Measurements from ENCODE around the gene THSD7B. TPM values are rescaled to one million over a fixed set of nuclear protein-coding genes. Genes with fewer than 3 reads are reported as not detected.

Gene THSD7B
- total RNA-seq, 1 donor from 2014 or later: 0.22 TPM

DNA sequence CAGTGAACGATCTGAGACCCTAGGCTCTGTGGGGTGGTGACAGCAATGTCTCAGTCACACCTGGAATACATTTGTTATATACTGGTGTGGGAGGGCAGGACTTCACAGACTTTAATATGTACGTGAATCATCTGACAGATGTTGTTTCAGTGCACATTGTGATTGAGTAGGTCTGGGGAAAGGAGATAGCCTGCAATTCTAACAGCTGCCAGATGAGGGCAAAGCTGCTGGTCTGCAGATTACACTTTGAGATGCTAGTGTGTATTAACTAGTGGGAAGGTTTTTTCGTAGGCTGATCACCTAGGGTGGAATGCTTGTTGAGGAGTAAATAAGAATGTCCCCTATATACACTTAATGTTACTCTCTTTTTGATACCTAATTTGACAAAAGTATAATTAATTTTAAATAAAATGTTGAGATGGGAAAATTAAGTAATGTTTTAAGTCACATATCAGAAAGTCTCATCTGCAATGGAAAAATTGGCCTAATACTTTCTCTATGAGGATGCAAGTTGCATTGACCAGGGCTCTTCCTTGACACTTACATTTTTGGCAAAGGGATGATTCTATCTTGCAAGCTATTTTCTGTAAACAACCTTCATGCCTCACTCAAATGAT, 702.0 kb downstream of the THSD7B start:
- H3K4me1 Mint-ChIP-seq: no peaks in the 10 kb centered on the region
- DNase-seq (ENCODE audit: low spot score in 2 of 2, unreplicated experiment in 2 of 2): peak in 1 of 2 experiments; percentile 47
- no peak overlapping the region for H3K27ac Mint-ChIP-seq
- H3K36me3 Mint-ChIP-seq: no peaks in the 10 kb centered on the region
- no peaks in the 10 kb centered on the region for H3K27me3 Mint-ChIP-seq (ENCODE audit: low read depth)
- TF ChIP-seq, protein P1, sequence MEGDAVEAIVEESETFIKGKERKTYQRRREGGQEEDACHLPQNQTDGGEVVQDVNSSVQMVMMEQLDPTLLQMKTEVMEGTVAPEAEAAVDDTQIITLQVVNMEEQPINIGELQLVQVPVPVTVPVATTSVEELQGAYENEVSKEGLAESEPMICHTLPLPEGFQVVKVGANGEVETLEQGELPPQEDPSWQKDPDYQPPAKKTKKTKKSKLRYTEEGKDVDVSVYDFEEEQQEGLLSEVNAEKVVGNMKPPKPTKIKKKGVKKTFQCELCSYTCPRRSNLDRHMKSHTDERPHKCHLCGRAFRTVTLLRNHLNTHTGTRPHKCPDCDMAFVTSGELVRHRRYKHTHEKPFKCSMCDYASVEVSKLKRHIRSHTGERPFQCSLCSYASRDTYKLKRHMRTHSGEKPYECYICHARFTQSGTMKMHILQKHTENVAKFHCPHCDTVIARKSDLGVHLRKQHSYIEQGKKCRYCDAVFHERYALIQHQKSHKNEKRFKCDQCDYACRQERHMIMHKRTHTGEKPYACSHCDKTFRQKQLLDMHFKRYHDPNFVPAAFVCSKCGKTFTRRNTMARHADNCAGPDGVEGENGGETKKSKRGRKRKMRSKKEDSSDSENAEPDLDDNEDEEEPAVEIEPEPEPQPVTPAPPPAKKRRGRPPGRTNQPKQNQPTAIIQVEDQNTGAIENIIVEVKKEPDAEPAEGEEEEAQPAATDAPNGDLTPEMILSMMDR (IDR thresholded peaks at IDR 0.05; ENCODE audit: unreplicated experiment): peak; percentile 58
- no peaks in the 10 kb centered on the region for H3K9me3 Mint-ChIP-seq
- no peak overlapping the region for H3K4me3 Mint-ChIP-seq

DNA sequence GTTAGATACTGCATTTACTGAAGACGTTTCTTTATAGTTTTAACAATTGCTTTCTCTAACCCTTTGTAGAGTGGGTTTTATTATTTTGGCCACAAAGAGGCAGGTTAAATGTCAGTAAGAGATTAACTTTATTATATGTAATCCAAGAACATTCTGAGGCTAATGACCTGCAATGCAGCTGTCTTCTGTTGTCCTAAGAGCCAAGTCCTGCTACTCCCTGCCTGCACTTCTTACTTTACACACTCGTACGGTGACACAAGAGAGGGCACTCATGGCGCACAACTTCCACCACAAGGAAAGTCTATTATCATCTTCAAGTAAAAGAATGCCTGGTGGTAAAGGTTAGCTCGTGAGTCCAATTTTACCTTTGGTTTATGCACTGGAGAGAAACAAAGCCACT, 727.9 kb downstream of the THSD7B start:
- TF ChIP-seq, protein P1 (IDR thresholded peaks at IDR 0.05; ENCODE audit: unreplicated experiment): no peak
- no peaks in the 10 kb centered on the region for H3K4me1 Mint-ChIP-seq
- DNase-seq (ENCODE audit: low spot score in 2 of 2, unreplicated experiment in 2 of 2): no peak
- H3K27ac Mint-ChIP-seq: no peak overlapping the region
- H3K27me3 Mint-ChIP-seq (ENCODE audit: low read depth): no peaks in the 10 kb centered on the region
- no peaks in the 10 kb centered on the region for H3K9me3 Mint-ChIP-seq
- no peaks in the 10 kb centered on the region for H3K36me3 Mint-ChIP-seq
- no peak overlapping the region for H3K4me3 Mint-ChIP-seq

DNA sequence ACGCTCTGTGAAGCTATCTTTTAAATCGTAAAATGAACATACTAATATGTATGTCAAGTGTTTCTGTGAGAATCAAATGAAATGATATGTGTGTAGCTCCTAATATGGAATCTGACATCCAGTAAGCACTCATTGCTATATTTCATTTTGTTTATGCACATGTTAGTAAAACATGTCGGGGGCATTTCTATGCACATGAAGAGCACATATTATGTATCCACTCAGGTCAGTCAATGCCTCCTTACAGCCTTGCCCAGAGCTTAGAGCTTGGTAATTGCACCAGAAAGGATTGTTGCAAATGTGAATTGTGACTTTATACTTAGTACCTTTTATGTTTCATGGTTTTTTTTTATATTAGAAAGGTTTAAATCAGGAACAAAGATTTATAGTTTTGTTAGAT, 735.3 kb downstream of the THSD7B start:
- TF ChIP-seq, protein P1 (IDR thresholded peaks at IDR 0.05; ENCODE audit: unreplicated experiment): no peak
- peaks cover 7% of the 10 kb centered on the region for H3K9me3 Mint-ChIP-seq
- no peak overlapping the region for H3K4me3 Mint-ChIP-seq
- H3K27ac Mint-ChIP-seq: no peak overlapping the region
- no peak for DNase-seq (ENCODE audit: low spot score in 2 of 2, unreplicated experiment in 2 of 2)
- H3K36me3 Mint-ChIP-seq: no peaks in the 10 kb centered on the region
- peaks cover 2% of the 10 kb centered on the region for H3K4me1 Mint-ChIP-seq
- H3K27me3 Mint-ChIP-seq (ENCODE audit: low read depth): no peaks in the 10 kb centered on the region

DNA sequence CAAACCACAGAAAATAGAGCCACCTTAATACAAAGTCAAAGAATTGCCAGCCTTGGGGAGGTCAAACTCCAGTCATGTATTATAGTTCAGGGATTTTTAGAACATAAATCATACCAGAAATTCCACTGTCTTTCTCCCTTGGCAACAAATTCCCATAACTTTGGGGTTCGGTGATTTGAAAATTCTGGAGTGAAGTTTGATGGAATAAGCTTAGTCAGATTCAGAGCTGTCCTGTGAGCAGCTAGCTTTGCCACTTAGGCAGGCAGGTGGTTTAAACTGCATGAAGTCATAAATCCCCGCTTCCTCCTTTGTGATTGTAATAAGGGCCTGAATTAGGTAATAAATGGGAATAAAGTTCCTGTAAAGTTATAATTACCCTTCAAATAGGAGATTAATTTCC, 741.9 kb downstream of the THSD7B start:
- TF ChIP-seq, protein P1 (IDR thresholded peaks at IDR 0.05; ENCODE audit: unreplicated experiment): no peak
- Mint-ChIP-seq H3K4me3 (no peak overlapping the region), H3K9me3 (peaks cover 7% of the 10 kb centered on the region), H3K27ac (peak overlapping the region; percentile 39), H3K27me3 (ENCODE audit: low read depth) (no peaks in the 10 kb centered on the region), H3K36me3 (no peaks in the 10 kb centered on the region), H3K4me1 (peaks cover 16% of the 10 kb centered on the region)
- no peak for DNase-seq (ENCODE audit: low spot score in 2 of 2, unreplicated experiment in 2 of 2)

DNA sequence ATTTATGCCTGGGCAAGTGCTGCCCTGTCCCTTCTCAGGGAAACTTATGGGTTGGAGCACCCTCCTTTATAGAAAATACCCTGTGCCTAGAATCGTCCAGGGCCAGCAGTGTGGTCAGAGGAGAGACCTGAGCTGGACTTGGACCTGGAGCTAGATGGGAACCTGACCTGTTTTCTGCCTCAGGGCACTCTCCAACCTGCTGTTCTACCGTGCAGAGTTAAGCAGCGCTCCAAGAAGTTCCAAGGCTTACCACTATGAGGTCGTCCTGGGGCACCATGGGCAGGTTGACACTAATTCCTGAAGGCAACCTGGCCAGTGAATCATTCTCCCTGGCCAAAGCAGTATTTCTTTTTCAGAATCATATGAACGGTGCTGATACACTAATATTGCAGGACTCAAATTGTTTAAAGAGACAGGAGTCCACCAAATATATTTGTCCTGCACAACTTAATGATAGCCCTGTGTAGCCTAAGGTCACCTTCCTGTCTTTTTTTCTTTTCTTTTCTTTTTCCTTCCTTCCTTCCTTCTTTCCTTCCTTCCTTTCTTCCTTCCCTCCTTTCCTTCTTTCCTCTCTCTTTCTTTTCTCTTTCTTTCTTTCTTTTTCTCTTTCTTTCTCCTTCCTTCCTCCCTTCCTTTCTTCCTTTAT, 743.5 kb downstream of the THSD7B start:
- Mint-ChIP-seq H3K27me3 (ENCODE audit: low read depth) (no peaks in the 10 kb centered on the region), H3K4me1 (peaks cover 16% of the 10 kb centered on the region), H3K36me3 (no peaks in the 10 kb centered on the region), H3K4me3 (no peak overlapping the region), H3K27ac (no peak overlapping the region), H3K9me3 (peaks cover 7% of the 10 kb centered on the region)
- DNase-seq (ENCODE audit: low spot score in 2 of 2, unreplicated experiment in 2 of 2): no peak
- TF ChIP-seq, protein P1 (IDR thresholded peaks at IDR 0.05; ENCODE audit: unreplicated experiment): no peak

Measured in mesothelial cell of epicardium (in vitro differentiated cells).